Activated naive CD8-positive, alpha-beta T cell treated with anti-CD3 and anti-CD28 coated beads, Interleukin-2, amount 50 U/mL, for 16 hours (primary cell): Measurements from ENCODE around the gene AJM1.
"Not testable (repeated sequence)": the region's sequence is repeated elsewhere in the genome, so short reads cannot be mapped to it uniquely, and the experiment has no call there.

Experiments
- DNase-seq: peaks from one replicate; pipeline ENCODE4 v3.0.0-alpha.2; 2020; ENCODE audit warnings: low read depth, low spot score

The AJM1 gene

DNA sequence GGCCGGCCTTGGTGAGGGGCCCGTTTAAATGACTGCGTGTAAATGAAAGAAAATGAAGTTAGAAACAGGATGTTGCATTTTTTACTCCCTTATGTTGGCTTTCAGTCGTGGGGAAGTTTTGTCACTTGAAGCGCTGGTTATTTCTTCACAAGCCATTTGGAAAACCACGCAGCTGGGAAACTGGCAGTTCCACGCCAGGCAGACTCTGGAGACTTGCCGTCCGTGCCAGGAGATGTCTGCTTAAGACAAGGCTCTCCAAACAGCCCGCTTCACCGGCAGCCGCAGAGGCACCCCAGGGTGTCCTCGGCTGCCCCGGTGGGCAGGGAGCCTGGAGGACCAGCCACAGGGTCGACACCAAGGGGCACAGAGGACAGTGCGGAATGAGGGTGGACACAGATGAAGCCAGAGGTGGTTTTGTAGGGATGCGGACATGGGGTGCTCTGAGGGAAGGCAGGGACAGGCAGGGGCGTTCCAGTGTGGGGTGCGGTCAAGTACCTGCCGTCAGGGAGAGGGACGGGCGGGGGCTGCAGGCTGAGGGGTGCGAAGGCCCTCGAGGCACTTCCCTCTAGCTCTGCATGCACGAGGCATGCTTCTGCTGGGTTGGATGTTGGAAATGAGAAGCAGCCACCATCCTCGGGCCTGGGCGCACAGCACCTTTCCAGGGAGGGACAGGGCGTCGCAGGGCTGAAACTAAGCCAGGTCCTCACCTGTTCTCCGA, 11.1 kb upstream of the AJM1 start:
- DNase-seq: no peak

- no peak for DNase-seq
Observed at GRCh38 chr9:136831720-136832104, 10.6 kb upstream of the AJM1 start.

DNA sequence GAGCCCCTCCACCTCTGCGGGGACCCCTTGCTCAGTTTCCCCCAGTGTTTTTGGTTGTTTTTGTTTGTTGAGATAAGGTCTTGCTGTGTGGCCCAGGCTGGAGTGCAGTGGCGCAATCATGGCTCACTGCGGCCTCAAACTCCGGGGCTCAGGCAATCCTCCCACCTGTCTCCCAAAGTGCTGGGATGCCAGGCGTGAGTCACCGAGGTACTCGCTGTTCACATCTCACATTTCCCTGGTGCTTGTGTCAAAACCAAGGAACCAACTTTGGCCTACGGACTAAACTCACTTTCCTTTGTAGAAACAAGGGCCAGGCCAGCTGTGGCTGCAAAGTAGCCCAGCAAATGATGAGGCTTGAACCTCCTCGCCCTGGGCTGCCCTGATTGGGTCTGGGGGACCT, 9.7 kb upstream of the AJM1 start:
- no peak for DNase-seq

GRCh38 chr9:136833381-136834048, 8.8 kb upstream of the AJM1 start:
- not testable (repeated sequence) for DNase-seq

DNA sequence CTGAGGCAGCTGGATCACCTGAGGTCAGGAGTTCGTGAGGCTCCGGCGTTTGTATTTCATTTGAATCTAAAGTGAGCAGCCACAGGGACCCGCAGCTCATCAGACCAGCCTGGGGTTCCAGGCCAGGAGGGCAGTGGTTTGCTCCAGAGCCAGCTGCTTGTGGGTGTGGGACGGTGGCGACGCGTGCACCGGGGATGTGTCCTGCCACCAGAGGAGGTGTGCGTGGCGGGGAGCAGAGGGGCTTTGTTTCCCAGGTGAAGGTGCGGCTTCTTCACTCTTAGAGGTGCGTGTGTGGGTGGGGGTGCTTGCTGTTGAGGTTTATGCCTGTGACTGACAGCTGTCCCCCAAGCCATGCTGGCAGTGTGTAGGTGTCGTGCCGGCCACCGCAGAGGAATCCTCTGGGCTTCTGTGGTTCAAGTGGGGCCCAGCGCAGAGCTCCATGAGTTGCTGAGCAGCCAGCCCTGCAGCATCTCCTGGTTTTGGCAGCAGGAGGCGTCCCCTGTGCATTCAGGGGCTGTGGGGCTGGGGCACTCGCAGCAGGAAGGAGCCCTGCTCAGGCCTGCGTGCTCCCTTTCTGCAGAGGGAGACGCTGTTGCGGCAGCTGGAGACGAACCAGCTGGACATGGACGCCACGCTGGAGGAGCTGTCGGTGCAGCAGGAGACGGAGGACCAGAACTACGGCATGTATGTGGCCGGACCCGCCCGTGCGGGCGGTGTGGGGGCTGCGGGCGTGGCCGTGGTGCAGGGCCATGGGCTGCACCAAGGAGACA, 6.9 kb upstream of the AJM1 start:
- no peak for DNase-seq

DNA sequence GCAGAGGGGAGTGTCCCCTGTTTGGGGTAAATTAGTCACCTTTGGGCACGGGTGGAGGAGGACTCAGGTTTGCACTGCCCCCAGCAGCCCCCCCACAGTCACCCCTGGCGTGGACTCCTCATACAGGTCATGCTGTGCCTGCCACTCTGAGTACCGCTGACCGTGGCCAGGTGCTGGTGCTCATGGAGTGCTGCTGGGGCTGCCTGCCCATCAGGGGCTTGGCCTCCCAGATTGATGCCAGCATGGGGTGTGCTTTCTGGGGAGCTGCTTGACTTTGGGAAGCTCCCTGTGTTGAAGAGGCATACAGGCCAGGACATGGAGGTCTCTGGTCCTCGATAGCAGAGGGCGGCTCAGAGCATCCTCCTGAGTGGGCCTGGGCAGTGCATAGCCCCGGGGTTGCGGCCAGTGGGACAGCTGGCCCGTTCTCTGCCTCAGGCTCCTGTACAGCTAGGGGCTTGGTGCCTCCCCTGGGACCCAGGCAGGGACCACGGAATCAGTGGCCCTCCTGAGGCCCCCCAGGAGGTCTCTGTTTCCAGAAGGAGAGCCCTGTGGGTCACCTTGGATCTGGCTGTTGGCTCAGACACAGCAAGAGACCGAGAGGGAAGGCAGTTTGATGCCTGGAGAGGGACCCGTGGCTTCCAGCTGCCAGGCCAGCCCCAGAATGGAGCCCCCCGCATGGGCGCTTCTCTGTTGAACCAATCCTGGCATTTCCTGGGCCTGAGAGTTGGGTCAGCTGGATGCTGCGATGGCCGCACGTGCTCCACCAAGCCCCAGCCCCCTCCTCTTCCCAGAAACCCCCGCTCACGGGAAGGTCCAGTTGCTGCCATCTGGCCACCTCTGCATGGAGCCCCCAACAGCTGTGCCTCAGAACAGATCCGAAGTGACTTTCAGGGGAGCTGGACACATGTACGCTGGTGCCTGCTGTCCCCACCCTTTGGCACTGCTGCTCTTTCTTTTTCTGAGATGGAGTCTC, 6.1 kb upstream of the AJM1 start:
- DNase-seq: no peak

DNA sequence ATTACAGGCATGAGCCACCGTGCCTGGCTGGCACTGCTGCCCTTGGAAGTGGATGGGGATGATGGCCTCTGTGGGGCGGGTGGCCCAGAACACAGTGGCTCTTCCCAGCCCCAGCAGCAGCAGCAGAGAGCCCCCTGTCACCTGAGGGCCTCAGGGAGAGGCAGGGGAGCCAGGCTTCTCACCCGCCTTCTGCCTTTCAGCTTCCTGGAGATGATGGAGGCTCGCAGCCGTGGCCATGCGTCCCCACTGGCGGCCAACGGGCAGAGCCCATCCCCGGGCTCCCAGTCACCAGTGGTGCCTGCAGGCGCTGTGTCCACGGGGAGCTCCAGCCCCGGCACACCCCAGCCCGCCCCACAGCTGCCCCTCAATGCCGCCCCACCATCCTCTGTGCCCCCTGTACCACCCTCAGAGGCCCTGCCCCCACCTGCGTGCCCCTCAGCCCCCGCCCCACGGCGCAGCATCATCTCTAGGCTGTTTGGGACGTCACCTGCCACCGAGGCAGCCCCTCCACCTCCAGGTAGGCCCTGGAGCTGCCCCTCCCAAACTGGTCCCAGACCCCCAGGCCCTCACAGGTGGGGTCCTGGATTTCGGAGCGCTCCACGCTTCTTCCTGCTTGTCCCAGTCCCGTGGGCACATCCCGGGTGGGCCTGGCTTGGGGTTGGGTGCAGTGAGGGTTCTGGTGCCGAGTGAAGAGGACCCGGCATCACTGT, 5.0 kb upstream of the AJM1 start:
- DNase-seq: no peak

DNA sequence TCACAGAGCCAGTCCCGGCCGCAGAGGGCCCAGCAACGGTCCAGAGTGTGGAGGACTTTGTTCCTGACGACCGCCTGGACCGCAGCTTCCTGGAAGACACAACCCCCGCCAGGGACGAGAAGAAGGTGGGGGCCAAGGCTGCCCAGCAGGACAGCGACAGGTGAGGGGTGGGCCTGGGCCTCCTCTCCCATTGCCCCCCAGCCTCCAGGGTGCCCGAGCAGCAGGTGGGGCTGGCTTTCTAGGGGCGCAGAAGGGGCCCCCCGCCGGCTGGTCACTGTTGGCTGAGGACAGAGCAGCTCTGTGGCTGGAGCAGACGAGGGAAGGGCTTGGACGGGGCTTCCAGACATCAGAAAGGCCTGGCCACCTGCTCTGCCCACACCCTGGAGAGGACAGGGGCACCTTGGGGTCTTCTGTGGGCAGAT, 4.4 kb upstream of the AJM1 start:
- not testable (repeated sequence) for DNase-seq

- DNase-seq: no peak
Observed at GRCh38 chr9:136838314-136839228, 3.7 kb upstream of the AJM1 start.

DNA sequence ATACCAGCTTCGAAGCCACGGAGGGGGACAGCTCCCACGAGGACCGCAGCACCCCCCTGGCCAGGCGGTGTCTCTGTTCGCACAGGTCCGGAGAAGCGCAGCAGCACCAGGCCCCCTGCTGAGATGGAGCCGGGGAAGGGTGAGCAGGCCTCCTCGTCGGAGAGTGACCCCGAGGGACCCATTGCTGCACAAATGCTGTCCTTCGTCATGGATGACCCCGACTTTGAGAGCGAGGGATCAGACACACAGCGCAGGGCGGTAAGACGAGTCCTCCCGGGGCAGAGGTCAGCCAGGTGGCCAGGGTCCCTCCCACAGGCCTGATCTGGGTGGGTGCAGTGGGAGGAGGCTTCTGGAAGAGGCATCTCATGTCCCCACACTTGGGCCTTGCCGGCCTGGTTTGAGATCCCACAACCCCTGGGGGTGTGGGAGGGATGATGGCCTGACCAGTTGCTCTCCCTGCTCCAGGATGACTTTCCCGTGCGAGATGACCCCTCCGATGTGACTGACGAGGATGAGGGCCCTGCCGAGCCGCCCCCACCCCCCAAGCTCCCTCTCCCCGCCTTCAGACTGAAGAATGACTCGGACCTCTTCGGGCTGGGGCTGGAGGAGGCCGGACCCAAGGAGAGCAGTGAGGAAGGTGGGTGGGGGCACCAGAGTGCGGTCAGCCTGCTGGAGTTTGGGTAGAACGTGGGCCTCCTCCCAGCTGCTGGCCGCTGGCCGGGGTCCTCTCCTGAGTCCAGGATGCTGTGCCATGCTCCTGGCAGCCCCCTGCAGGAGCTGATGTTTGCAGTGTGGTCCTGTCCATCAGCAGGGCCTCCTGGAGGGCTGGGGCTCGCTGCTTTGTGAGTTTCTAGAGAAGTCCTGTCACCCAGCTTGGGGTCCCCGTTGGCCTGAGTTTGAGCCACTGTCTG, 2.8 kb upstream of the AJM1 start:
- DNase-seq: no peak

DNA sequence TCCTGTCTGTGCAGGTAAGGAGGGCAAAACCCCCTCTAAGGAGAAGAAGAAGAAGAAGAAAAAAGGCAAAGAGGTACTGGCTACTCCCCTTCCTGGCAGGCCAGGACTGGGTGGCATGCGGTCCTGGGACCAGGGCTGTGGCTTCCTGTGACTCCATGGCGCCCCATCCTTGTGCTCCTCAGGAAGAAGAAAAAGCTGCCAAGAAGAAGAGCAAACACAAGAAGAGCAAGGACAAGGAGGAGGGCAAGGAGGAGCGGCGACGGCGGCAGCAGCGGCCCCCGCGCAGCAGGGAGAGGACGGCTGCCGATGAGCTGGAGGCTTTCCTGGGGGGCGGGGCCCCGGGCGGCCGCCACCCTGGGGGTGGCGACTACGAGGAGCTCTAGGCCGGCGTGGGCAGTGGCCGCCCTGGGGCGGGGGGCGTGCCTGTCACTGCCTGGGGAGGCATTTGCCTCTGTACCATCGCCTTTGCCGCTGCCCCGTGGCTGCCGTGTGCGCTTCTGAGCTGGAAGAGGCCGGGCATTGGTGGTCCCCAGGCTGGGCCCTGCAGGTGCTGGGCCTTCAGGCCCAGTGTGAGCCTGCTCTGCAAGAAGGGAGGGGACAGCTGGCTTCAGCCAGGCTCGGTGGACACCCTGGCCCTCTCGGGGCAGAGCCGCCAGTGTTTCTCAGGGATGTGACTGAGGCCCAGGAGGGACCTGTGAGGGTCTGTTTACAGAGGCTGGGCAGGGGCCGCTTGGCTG, 2.0 kb upstream of the AJM1 start:
- DNase-seq: no peak

DNA sequence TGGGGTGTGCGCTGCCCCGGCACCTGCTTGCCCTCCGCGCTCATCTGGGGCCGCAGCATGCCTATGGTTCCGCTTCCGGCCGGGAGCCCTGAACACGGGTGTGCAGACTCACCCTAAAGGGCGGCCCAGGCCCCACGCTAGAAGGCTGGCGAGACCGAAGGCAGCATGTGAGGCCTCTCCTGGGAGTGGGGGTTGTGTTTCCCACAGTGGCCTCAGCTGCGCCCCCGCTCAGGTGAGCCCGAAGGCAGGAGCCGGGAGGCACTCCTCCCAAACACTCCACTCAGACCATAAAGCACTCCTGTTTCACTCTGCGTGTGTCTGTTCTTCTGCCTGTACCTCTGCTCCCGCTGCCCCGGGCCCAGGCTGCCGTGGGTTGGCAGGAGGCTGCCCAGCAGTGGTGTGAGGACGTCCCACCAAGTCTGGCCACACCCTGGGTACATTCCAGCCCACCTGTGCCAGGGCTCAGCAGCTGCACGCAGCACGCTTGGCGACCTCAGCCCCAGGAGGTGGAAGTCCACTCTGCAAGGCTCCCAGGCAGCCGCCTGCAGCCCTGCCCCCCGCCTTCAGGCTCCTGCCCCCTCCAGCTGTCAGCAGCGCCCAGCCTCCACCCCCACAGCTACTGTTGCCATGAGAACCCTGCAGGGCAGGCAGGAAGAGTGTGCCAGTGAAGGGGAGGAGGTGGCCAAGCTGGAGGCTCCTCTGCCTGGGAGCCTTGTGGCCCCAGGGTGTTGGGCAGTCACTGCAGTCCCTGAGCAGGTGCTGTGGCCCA, 1.2 kb upstream of the AJM1 start:
- no peak for DNase-seq

DNA sequence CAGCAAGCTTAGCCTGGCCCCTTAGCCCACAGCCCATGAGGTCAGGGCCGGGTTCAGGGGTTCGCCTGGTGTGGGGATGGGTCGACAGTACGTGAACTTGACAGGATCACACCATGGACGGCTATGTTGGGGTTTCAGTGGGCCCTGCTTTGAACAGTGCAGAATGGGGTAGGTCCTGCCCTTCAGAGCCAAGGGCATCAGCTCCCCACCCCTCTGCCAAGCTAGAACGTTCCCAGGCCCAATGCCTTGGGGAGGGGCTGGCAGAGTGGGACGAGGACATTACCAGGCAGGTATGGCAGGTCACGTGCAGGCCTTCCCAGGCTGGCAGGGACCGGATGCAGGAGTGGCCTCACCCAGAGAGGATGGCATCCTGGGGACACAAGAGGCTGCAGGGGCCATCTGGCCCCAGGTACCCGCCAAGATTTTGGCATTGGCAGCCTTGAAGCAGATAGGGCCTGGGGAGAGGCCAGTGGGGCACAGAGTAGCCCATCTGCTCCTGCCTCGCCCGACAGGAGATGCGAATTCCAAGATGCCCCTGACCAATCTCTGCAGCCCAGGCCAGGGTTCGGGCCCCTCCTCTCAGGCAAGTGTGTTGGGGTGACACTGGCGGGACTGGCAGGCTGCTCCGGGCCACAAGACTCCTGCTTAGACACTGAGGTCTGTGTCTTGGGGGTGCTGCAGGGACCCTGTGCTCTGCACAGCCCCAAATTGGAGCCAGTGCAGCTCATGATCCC, 465 bp upstream of the AJM1 start:
- not testable (repeated sequence) for DNase-seq

DNA sequence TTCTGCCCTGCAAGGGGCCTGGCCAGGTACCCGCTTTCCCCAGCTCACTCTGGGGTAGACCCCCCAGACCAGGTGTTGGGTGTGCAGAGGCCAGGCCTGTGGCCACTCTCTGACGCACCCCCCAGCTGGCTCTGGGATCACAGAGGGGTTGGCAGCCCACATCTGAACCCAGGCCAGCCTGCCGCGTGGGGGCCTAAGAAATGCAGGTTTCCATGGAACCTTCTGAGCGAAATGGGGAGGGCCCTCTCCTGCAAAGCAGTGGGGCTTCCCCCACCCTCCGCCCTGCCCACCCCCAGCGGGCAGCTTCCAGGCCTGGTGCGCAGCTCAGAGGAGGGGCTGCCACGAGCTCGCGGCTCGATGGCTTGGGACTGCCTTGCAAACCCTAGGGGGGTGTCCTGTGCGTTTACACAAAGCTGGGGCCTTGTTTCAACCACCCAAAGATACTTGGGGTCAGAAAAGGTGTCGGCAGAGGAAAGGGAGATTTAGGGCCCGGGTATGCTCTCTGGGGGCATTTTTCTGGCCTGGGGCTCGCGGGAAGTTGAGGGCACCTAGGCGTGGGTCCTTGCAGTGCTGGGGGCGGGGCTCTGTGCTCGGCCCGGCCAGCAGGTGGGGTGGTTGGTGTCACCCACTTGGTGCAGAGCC, 1.0 kb downstream of the AJM1 start:
- DNase-seq: not testable (repeated sequence)

GRCh38 chr9:136843801-136844740, 1.8 kb downstream of the AJM1 start:
- peak; percentile 28 for DNase-seq
